ENCODE results near the gene CPT1C.

- no peak for TF ChIP-seq POLR2AphosphoS5 (IDR thresholded peaks at IDR 0.05; ENCODE audit: low read depth, low read length)
- TF ChIP-seq FOXP2 (optimal IDR thresholded peaks at IDR 0.05; ENCODE audit: borderline replicate concordance, extremely low read depth, extremely low read length, insufficient read depth) = no peak
- TF ChIP-seq, protein P1, sequence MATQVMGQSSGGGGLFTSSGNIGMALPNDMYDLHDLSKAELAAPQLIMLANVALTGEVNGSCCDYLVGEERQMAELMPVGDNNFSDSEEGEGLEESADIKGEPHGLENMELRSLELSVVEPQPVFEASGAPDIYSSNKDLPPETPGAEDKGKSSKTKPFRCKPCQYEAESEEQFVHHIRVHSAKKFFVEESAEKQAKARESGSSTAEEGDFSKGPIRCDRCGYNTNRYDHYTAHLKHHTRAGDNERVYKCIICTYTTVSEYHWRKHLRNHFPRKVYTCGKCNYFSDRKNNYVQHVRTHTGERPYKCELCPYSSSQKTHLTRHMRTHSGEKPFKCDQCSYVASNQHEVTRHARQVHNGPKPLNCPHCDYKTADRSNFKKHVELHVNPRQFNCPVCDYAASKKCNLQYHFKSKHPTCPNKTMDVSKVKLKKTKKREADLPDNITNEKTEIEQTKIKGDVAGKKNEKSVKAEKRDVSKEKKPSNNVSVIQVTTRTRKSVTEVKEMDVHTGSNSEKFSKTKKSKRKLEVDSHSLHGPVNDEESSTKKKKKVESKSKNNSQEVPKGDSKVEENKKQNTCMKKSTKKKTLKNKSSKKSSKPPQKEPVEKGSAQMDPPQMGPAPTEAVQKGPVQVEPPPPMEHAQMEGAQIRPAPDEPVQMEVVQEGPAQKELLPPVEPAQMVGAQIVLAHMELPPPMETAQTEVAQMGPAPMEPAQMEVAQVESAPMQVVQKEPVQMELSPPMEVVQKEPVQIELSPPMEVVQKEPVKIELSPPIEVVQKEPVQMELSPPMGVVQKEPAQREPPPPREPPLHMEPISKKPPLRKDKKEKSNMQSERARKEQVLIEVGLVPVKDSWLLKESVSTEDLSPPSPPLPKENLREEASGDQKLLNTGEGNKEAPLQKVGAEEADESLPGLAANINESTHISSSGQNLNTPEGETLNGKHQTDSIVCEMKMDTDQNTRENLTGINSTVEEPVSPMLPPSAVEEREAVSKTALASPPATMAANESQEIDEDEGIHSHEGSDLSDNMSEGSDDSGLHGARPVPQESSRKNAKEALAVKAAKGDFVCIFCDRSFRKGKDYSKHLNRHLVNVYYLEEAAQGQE (IDR thresholded peaks at IDR 0.05; ENCODE audit: insufficient read depth in 1 of 2, low read depth in 2 of 2, low read length in 2 of 2) = no peak
Measured at GRCh38 chr19:49739098-49739497, 48.2 kb downstream of the CPT1C start.
